ENCODE measurements around the gene ADGRG4.
"Not testable (repeated sequence)": the region's sequence is repeated elsewhere in the genome, so short reads cannot be mapped to it uniquely, and the experiment has no call there.

Gene ADGRG4

GRCh38 chrX:136387951-136388502 lies 87.3 kb downstream of the ADGRG4 start:
- no peak for DNase-seq

GRCh38 chrX:136390921-136391320 lies 90.2 kb downstream of the ADGRG4 start:
- DNase-seq = no peak

- DNase-seq = no peak
Observed at GRCh38 chrX:136395271-136395670, 94.5 kb downstream of the ADGRG4 start.

- DNase-seq = no peak
Observed at GRCh38 chrX:136397001-136397400, 96.2 kb downstream of the ADGRG4 start.

GRCh38 chrX:136405126-136405525 lies 104.4 kb downstream of the ADGRG4 start:
- DNase-seq = no peak

GRCh38 chrX:136417806-136418205 lies 117.0 kb downstream of the ADGRG4 start:
- DNase-seq = no peak

GRCh38 chrX:136421338-136421737 lies 120.6 kb downstream of the ADGRG4 start:
- no peak for DNase-seq

GRCh38 chrX:136423724-136424123 lies 123.0 kb downstream of the ADGRG4 start:
- no peak for DNase-seq

GRCh38 chrX:136425996-136426395 lies 125.2 kb downstream of the ADGRG4 start:
- no peak for DNase-seq

- no peak for DNase-seq
Observed at GRCh38 chrX:136431625-136432024, 130.9 kb downstream of the ADGRG4 start.

- DNase-seq = no peak
Observed at GRCh38 chrX:136437774-136438173, 137.0 kb downstream of the ADGRG4 start.

GRCh38 chrX:136438192-136438591 lies 137.4 kb downstream of the ADGRG4 start:
- DNase-seq = no peak

GRCh38 chrX:136445674-136446073 lies 144.9 kb downstream of the ADGRG4 start:
- not testable (repeated sequence) for DNase-seq

GRCh38 chrX:136446208-136446607 lies 145.4 kb downstream of the ADGRG4 start:
- no peak for DNase-seq

- no peak for DNase-seq
Observed at GRCh38 chrX:136447308-136447707, 146.5 kb downstream of the ADGRG4 start.

GRCh38 chrX:136447968-136448367 lies 147.2 kb downstream of the ADGRG4 start:
- no peak for DNase-seq

- DNase-seq = no peak
Observed at GRCh38 chrX:136450050-136450830, 149.5 kb downstream of the ADGRG4 start.

GRCh38 chrX:136452614-136453013 lies 151.9 kb downstream of the ADGRG4 start:
- no peak for DNase-seq

- no peak for DNase-seq
Observed at GRCh38 chrX:136453114-136453513, 152.4 kb downstream of the ADGRG4 start.

- no peak for DNase-seq
Observed at GRCh38 chrX:136453771-136454170, 153.0 kb downstream of the ADGRG4 start.

- DNase-seq = no peak
Observed at GRCh38 chrX:136456133-136456532, 155.4 kb downstream of the ADGRG4 start.

GRCh38 chrX:136457303-136457917 lies 156.6 kb downstream of the ADGRG4 start:
- no peak for DNase-seq

- no peak for DNase-seq
Observed at GRCh38 chrX:136464589-136464988, 163.8 kb downstream of the ADGRG4 start.
